Measurements from ENCODE around the gene SPRR3. TPM values are rescaled to one million over a fixed set of nuclear protein-coding genes. Genes with fewer than 3 reads are reported as not detected.

The SPRR3 gene
- total and polyA plus RNA-seq, 2 experiments from 2014 or later: not detected

Small RNAs within 50 kb of the gene (small RNA-seq; reads per million reads assigned to genes)
- gene AL356867.1 (ENCODE audit: low replicate concordance) (not detected), gene RF00322 (ENCODE audit: low replicate concordance) (not detected), gene SPRR1A (ENCODE audit: low replicate concordance) (not detected)

Other genes starting within 250 kb of the SPRR3 start
- gene KPRP, start 243.7 kb upstream of the SPRR3 start, total RNA-seq (2014; rRNA removed; shearing (Covaris generic)): not detected in 2 replicates
- not detected in 2 replicates for gene KPRP, start 243.7 kb upstream of the SPRR3 start, polyA plus RNA-seq (2016; fragmentation: Nextera tagmentation; extraction: Ambion mirVana)
- gene LCE1F, start 226.6 kb upstream of the SPRR3 start, total RNA-seq (2014; rRNA removed; shearing (Covaris generic)): not detected in 2 replicates
- not detected in 2 replicates for gene LCE1F, start 226.6 kb upstream of the SPRR3 start, polyA plus RNA-seq (2016; fragmentation: Nextera tagmentation; extraction: Ambion mirVana)
- gene LCE1E, start 215.5 kb upstream of the SPRR3 start, total RNA-seq (2014; rRNA removed; shearing (Covaris generic)): not detected in 2 replicates
- 0.43 TPM in 1 of 2 replicates, not detected in the other for gene LCE1E, start 215.5 kb upstream of the SPRR3 start, polyA plus RNA-seq (2016; fragmentation: Nextera tagmentation; extraction: Ambion mirVana)
- not detected in 2 replicates for gene LCE1D, start 205.0 kb upstream of the SPRR3 start, total RNA-seq (2014; rRNA removed; shearing (Covaris generic))
- gene LCE1D, start 205.0 kb upstream of the SPRR3 start, polyA plus RNA-seq (2016; fragmentation: Nextera tagmentation; extraction: Ambion mirVana): not detected in 2 replicates
- not detected in 2 replicates for gene LCE1C, start 195.1 kb upstream of the SPRR3 start, total RNA-seq (2014; rRNA removed; shearing (Covaris generic))
- not detected in 2 replicates for gene LCE1C, start 195.1 kb upstream of the SPRR3 start, polyA plus RNA-seq (2016; fragmentation: Nextera tagmentation; extraction: Ambion mirVana)
- not detected in 2 replicates for gene LCE1B, start 189.8 kb upstream of the SPRR3 start, total RNA-seq (2014; rRNA removed; shearing (Covaris generic))
- gene LCE1B, start 189.8 kb upstream of the SPRR3 start, polyA plus RNA-seq (2016; fragmentation: Nextera tagmentation; extraction: Ambion mirVana): not detected in 2 replicates
- not detected in 2 replicates for gene LCE1A, start 174.3 kb upstream of the SPRR3 start, total RNA-seq (2014; rRNA removed; shearing (Covaris generic))
- not detected in 2 replicates for gene LCE1A, start 174.3 kb upstream of the SPRR3 start, polyA plus RNA-seq (2016; fragmentation: Nextera tagmentation; extraction: Ambion mirVana)
- gene LCE6A, start 158.9 kb upstream of the SPRR3 start, total RNA-seq (2014; rRNA removed; shearing (Covaris generic)): not detected in 2 replicates
- not detected in 2 replicates for gene LCE6A, start 158.9 kb upstream of the SPRR3 start, polyA plus RNA-seq (2016; fragmentation: Nextera tagmentation; extraction: Ambion mirVana)
- not detected in 2 replicates for gene LCE7A, start 141.8 kb upstream of the SPRR3 start, total RNA-seq (2014; rRNA removed; shearing (Covaris generic))
- not detected in 2 replicates for gene LCE7A, start 141.8 kb upstream of the SPRR3 start, polyA plus RNA-seq (2016; fragmentation: Nextera tagmentation; extraction: Ambion mirVana)
- gene SMCP, start 123.4 kb upstream of the SPRR3 start, total RNA-seq (2014; rRNA removed; shearing (Covaris generic)): not detected in 2 replicates
- gene SMCP, start 123.4 kb upstream of the SPRR3 start, polyA plus RNA-seq (2016; fragmentation: Nextera tagmentation; extraction: Ambion mirVana): not detected in 2 replicates
- not detected in 2 replicates for gene IVL, start 93.2 kb upstream of the SPRR3 start, total RNA-seq (2014; rRNA removed; shearing (Covaris generic))
- gene IVL, start 93.2 kb upstream of the SPRR3 start, polyA plus RNA-seq (2016; fragmentation: Nextera tagmentation; extraction: Ambion mirVana): not detected in 2 replicates
- gene SPRR5, start 54.5 kb upstream of the SPRR3 start, total RNA-seq (2014; rRNA removed; shearing (Covaris generic)): not detected in 2 replicates
- gene SPRR5, start 54.5 kb upstream of the SPRR3 start, polyA plus RNA-seq (2016; fragmentation: Nextera tagmentation; extraction: Ambion mirVana): not detected in 2 replicates
- gene SPRR4, start 31.1 kb upstream of the SPRR3 start, total RNA-seq (2014; rRNA removed; shearing (Covaris generic)): not detected in 2 replicates
- not detected in 2 replicates for gene SPRR4, start 31.1 kb upstream of the SPRR3 start, polyA plus RNA-seq (2016; fragmentation: Nextera tagmentation; extraction: Ambion mirVana)
- not detected in 2 replicates for gene SPRR1A, start 17.7 kb upstream of the SPRR3 start, total RNA-seq (2014; rRNA removed; shearing (Covaris generic))
- not detected in 2 replicates for gene SPRR1A, start 17.7 kb upstream of the SPRR3 start, polyA plus RNA-seq (2016; fragmentation: Nextera tagmentation; extraction: Ambion mirVana)
- not detected in 2 replicates for gene SPRR1B, start 29.5 kb downstream of the SPRR3 start, total RNA-seq (2014; rRNA removed; shearing (Covaris generic))
- not detected in 2 replicates for gene SPRR1B, start 29.5 kb downstream of the SPRR3 start, polyA plus RNA-seq (2016; fragmentation: Nextera tagmentation; extraction: Ambion mirVana)
- gene SPRR2D, start 39.4 kb downstream of the SPRR3 start, total RNA-seq (2014; rRNA removed; shearing (Covaris generic)): not detected in 2 replicates
- not detected in 2 replicates for gene SPRR2D, start 39.4 kb downstream of the SPRR3 start, polyA plus RNA-seq (2016; fragmentation: Nextera tagmentation; extraction: Ambion mirVana)
- gene SPRR2A, start 55.8 kb downstream of the SPRR3 start, total RNA-seq (2014; rRNA removed; shearing (Covaris generic)): not detected in 2 replicates
- 0.43 TPM in 1 of 2 replicates, not detected in the other for gene SPRR2A, start 55.8 kb downstream of the SPRR3 start, polyA plus RNA-seq (2016; fragmentation: Nextera tagmentation; extraction: Ambion mirVana)
- gene SPRR2B, start 69.9 kb downstream of the SPRR3 start, total RNA-seq (2014; rRNA removed; shearing (Covaris generic)): not detected in 2 replicates
- gene SPRR2B, start 69.9 kb downstream of the SPRR3 start, polyA plus RNA-seq (2016; fragmentation: Nextera tagmentation; extraction: Ambion mirVana): not detected in 2 replicates
- gene SPRR2E, start 92.8 kb downstream of the SPRR3 start, total RNA-seq (2014; rRNA removed; shearing (Covaris generic)): not detected in 2 replicates
- not detected in 2 replicates for gene SPRR2E, start 92.8 kb downstream of the SPRR3 start, polyA plus RNA-seq (2016; fragmentation: Nextera tagmentation; extraction: Ambion mirVana)
- gene SPRR2F, start 111.8 kb downstream of the SPRR3 start, total RNA-seq (2014; rRNA removed; shearing (Covaris generic)): not detected in 2 replicates
- 0.44 and 0.57 TPM in 2 replicates for gene SPRR2F, start 111.8 kb downstream of the SPRR3 start, polyA plus RNA-seq (2016; fragmentation: Nextera tagmentation; extraction: Ambion mirVana)
- not detected in 2 replicates for gene SPRR2G, start 149.1 kb downstream of the SPRR3 start, total RNA-seq (2014; rRNA removed; shearing (Covaris generic))
- not detected in 2 replicates for gene SPRR2G, start 149.1 kb downstream of the SPRR3 start, polyA plus RNA-seq (2016; fragmentation: Nextera tagmentation; extraction: Ambion mirVana)
- not detected in 2 replicates for gene LELP1, start 201.7 kb downstream of the SPRR3 start, total RNA-seq (2014; rRNA removed; shearing (Covaris generic))
- gene LELP1, start 201.7 kb downstream of the SPRR3 start, polyA plus RNA-seq (2016; fragmentation: Nextera tagmentation; extraction: Ambion mirVana): not detected in 2 replicates
- gene PRR9, start 215.8 kb downstream of the SPRR3 start, total RNA-seq (2014; rRNA removed; shearing (Covaris generic)): not detected in 2 replicates
- gene PRR9, start 215.8 kb downstream of the SPRR3 start, polyA plus RNA-seq (2016; fragmentation: Nextera tagmentation; extraction: Ambion mirVana): not detected in 2 replicates